IgD-negative memory B cell (primary cell): ENCODE data around the gene C1QB. TPM values are rescaled to one million over a fixed set of nuclear protein-coding genes. Genes with fewer than 3 reads are reported as not detected.
"Not testable (repeated sequence)": the region's sequence is repeated elsewhere in the genome, so short reads cannot be mapped to it uniquely, and the experiment has no call there.

Experiments used
- H3K27ac Mint-ChIP-seq, 3 donors: one replicate each; pipeline ENCODE4 v1.8.0; 2020 to 2022; ENCODE audit warnings: mild to moderate bottlenecking in 3 of 3, mixed read lengths in 3 of 3, moderate library complexity in 1 of 3
- H3K27me3 Mint-ChIP-seq: one replicate; pipeline ENCODE4 v1.8.0; 2021; ENCODE audit warnings: mixed read lengths
- H3K36me3 Mint-ChIP-seq: one replicate; pipeline ENCODE4 v1.8.0; 2020; ENCODE audit warnings: mild to moderate bottlenecking, mixed read lengths
- H3K4me1 Mint-ChIP-seq, 3 donors: one replicate each; pipeline ENCODE4 v1.8.0; 2020 to 2022; ENCODE audit warnings: mixed read lengths in 3 of 3, mild to moderate bottlenecking in 1 of 3
- H3K4me3 Mint-ChIP-seq, 4 donors: one replicate each; pipeline ENCODE4 v1.8.0; 2020 to 2022; ENCODE audit warnings: mild to moderate bottlenecking in 4 of 4, mixed read lengths in 4 of 4, moderate library complexity in 3 of 4
- H3K9me3 Mint-ChIP-seq, 3 donors: one replicate each; pipeline ENCODE4 v1.8.0; 2020 to 2021; ENCODE audit warnings: mixed read lengths in 3 of 3, mild to moderate bottlenecking in 1 of 3
- polyA plus RNA-seq: library from polyadenylated mRNA; unstranded; fragments of 300-500 nt; fragmentation: Illumina TruSeq; gene quantifications from one replicate; pipeline ENCODE4 v1.2.3, GENCODE V29; 2021

The C1QB gene
- polyA plus RNA-seq, 1 donor from 2014 or later, result not detected

DNA sequence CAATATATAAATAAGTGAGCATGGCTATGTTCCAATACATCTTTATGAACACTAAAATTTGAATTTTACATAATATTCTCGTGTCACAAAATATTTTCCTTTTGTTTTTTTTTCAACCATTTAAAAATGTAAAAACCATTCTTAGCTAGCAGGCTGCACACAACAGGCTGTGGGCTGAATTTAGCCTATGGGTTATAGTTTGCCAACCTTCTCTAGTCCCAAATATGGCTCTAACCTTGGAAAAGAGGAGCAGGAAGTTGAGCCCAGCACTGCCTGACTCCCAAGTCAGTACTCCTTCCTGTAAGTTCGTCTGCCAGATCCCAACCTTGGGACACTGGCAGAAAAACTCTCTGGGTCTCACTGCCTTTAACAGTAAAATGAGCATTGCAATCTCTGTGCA lies 13.4 kb downstream of the C1QB start:
- no peaks in the 10 kb centered on the region for H3K4me1 Mint-ChIP-seq
- no peak overlapping the region for H3K4me3 Mint-ChIP-seq
- no peak overlapping the region for H3K27ac Mint-ChIP-seq
- peaks cover 16% of the 10 kb centered on the region for H3K27me3 Mint-ChIP-seq
- H3K9me3 Mint-ChIP-seq, result no peaks in the 10 kb centered on the region
- H3K36me3 Mint-ChIP-seq, result no peaks in the 10 kb centered on the region

DNA sequence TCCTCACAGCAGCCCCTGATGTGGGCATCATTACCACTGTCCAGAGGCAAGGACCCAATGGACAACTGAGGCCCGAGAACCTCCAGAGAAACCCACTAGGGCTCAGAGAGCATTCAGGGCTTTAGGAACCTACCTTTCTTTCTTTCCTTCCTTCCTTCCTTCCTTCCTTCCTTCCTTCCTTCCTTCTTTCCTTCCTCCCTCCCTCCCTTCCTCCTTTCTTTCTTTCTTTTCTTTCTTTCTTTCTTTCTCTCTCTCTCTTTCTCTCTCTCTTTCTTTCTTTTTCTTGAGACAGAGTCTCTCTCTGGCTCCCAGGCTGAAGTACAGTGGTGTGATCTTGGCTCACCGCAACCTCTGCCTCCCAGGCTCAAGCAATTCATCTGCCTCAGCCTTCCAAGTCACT lies 15.8 kb downstream of the C1QB start:
- not testable (repeated sequence) for H3K27ac Mint-ChIP-seq, H3K4me3 Mint-ChIP-seq, H3K36me3 Mint-ChIP-seq, H3K4me1 Mint-ChIP-seq, H3K9me3 Mint-ChIP-seq
- H3K27me3 Mint-ChIP-seq, result peaks cover 24% of the 10 kb centered on the region

DNA sequence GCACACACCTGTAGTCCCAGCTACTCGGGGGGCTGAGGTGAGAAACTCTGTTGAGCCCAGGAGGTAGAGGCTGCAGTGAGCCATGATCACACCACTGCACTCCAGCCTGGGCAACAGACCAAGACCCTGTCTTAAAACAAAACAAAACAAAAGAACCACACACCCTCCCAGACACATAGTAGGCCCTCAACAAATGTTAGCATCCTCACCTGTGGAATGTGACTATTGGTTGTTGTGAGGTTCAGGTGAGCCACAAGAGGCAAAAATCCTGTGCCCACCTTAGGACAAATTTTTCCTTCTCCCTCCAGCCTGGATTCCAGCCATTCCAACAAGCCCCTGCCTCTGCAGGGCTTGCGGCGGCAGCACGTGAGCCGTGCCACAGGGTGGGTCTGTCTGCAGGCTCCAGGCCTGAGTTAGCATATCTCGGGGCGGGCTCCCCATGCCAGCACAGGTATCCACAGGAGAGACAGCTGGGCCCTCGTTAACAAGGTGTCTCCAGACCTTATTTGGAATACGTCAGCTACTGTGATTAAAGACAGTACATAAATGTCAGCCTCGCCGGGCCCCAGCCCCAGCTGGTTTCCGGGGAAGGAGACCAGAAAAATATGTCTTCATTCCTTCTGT lies 17.4 kb downstream of the C1QB start:
- Mint-ChIP-seq H3K36me3 (peaks cover 1% of the 10 kb centered on the region), H3K4me3 (no peak overlapping the region), H3K4me1 (peaks cover 0 to 2% (median 0%) of the 10 kb centered on the region in 3 donors), H3K27me3 (peaks cover 29% of the 10 kb centered on the region), H3K9me3 (peaks cover 0 to 2% (median 0%) of the 10 kb centered on the region in 3 donors), H3K27ac (no peak overlapping the region)

DNA sequence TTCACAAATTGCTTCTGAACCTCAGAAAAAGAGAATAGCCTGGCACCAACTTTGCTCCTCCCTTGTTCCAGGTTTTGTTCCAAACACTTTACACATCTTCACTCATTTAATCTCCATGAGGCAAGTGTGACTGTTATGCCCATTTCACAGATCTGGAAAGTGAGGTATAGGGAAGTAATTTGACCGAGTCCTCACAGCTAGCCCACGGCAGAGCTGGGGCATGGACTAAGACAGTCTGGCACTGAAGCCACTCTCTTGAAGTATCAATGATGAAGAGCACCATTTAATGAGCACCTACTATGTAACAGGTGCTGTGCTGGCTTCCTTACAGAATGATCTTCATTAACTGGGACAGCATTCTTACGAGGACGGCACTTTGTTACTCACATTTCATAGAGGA lies 19.0 kb downstream of the C1QB start:
- Mint-ChIP-seq H3K9me3 (peaks cover 0 to 2% (median 0%) of the 10 kb centered on the region in 3 donors), H3K4me3 (no peak overlapping the region), H3K27me3 (peaks cover 35% of the 10 kb centered on the region), H3K27ac (no peak overlapping the region), H3K4me1 (peaks cover 0 to 2% (median 0%) of the 10 kb centered on the region in 3 donors), H3K36me3 (peaks cover 1% of the 10 kb centered on the region)

DNA sequence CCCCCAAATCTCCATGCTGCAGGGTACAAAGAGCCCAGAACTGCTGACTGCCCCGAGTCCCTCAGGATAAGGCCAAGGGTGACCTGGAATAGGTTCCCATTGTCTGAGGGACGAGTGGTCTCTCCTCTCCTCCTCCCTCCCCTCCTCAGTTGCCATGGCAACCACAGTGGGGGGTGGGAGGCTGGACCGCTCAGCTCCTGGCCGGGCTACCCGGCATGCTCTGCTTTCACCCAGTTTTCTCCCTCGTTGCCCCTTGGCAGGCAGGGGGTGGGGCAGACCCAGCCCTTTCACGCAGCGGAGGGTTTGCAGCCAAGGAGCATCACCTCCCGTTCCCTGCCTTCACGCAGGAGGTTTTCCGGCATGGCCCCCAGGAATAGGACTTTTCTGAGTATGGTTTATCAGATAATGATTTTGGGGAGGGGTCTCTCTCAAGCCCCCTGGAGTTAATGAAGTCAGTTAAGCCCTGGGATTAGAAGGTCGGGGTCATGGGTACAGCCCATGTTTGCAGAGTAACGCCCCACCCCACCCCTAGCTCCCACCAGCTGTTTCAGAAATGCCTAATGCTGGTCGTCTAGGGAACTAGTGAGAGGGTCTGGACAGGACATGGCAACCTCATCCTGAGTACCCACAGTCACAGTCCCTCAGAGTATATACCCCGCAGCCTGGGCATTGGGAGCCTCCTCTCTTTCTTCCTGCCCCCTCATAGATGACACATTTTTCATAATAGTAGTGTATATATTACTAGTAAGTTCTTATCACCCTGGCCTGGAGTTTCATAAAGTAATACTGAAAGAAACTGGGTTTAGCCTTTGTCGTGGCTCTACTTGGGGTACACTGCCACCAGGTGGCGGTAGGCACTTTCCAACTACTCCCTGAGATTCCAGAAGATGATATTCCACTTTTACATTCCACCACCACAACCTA lies 20.7 kb downstream of the C1QB start:
- peaks cover 35% of the 10 kb centered on the region for H3K27me3 Mint-ChIP-seq
- no peak overlapping the region for H3K4me3 Mint-ChIP-seq
- H3K4me1 Mint-ChIP-seq, result peaks cover 0 to 2% (median 0%) of the 10 kb centered on the region in 3 donors
- peaks cover 0 to 2% (median 0%) of the 10 kb centered on the region in 3 donors for H3K9me3 Mint-ChIP-seq
- H3K36me3 Mint-ChIP-seq, result peaks cover 1% of the 10 kb centered on the region
- no peak overlapping the region for H3K27ac Mint-ChIP-seq

DNA sequence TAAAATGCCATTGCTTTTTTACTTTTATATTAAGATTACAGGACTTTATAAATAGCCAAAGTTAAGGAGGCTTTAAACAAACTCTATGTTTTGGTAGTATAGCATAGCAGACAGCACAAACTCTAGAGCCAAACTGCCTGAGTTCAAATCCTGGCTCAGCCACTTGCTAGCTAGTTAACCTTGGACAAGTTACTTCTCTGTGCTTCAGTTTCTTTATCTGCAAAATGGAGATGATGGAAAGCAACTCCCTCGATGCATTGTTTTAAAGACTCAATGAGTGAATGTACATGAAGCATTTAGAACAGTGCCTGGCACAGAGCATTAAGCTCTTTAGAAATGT lies 21.3 kb downstream of the C1QB start:
- Mint-ChIP-seq H3K27me3 (peaks cover 33% of the 10 kb centered on the region), H3K4me3 (no peak overlapping the region), H3K4me1 (peaks cover 0 to 2% (median 0%) of the 10 kb centered on the region in 3 donors), H3K9me3 (peaks cover 0 to 2% (median 0%) of the 10 kb centered on the region in 3 donors), H3K27ac (no peak overlapping the region), H3K36me3 (peaks cover 1% of the 10 kb centered on the region)

DNA sequence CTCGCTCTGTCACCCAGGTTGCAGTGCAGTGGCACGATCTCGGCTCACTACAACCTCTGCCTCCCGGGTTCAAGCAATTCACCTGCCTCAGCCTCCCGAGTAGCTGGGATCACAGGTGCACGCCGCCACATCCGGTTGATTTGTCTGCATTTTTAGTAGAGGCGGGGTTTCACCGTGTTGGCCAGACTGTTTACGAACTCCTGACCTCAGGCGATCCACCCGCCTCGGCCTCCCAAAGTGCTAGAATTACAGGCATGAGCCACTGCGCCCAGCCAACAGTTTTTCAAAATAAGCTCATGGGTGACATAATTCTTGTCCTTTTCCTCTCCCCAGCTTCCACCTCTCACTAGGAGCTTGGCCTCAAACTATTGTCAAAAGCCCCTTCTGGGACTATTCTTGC lies 23.1 kb downstream of the C1QB start:
- H3K27me3 Mint-ChIP-seq, result peaks cover 30% of the 10 kb centered on the region
- H3K4me1 Mint-ChIP-seq, H3K9me3 Mint-ChIP-seq, H3K27ac Mint-ChIP-seq, H3K4me3 Mint-ChIP-seq, H3K36me3 Mint-ChIP-seq: not testable (repeated sequence)

DNA sequence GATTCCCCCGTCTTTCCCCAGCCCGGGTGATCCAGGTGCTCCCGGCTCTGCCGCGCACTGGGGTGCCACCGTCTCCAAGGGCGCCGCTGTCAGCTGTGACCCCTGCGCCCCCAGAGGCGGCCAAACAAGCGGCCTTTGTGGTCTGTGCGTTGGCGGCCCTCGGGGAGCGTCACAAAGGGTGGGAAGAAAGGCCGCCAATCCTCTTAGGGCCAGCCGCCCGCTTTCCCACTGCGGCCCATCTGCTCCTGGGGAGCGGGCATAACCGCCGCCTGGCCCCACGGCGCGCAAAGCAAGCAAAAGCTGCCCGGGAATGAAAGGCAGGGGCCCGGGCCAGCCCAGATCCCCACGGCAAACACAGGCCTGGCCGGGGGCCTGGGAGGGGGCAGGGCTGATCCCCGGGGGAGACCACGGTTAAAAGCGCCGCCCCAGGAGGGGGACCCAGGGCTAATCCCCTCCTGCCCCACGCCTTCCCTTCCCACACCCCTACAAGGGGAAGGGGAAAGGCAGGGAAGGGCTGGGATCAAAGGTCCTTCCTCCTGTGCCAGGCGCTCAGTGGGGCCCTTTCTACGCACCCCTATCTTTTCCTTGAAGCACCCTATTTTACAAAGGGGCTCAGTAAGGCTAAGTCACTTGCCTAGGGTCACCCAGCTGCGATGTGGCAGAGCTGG lies 24.0 kb downstream of the C1QB start:
- peaks cover 1% of the 10 kb centered on the region for H3K36me3 Mint-ChIP-seq
- no peak overlapping the region for H3K27ac Mint-ChIP-seq
- peaks cover 0 to 2% (median 0%) of the 10 kb centered on the region in 3 donors for H3K9me3 Mint-ChIP-seq
- peaks cover 24% of the 10 kb centered on the region for H3K27me3 Mint-ChIP-seq
- peaks cover 0 to 2% (median 0%) of the 10 kb centered on the region in 3 donors for H3K4me1 Mint-ChIP-seq
- no peak overlapping the region for H3K4me3 Mint-ChIP-seq

DNA sequence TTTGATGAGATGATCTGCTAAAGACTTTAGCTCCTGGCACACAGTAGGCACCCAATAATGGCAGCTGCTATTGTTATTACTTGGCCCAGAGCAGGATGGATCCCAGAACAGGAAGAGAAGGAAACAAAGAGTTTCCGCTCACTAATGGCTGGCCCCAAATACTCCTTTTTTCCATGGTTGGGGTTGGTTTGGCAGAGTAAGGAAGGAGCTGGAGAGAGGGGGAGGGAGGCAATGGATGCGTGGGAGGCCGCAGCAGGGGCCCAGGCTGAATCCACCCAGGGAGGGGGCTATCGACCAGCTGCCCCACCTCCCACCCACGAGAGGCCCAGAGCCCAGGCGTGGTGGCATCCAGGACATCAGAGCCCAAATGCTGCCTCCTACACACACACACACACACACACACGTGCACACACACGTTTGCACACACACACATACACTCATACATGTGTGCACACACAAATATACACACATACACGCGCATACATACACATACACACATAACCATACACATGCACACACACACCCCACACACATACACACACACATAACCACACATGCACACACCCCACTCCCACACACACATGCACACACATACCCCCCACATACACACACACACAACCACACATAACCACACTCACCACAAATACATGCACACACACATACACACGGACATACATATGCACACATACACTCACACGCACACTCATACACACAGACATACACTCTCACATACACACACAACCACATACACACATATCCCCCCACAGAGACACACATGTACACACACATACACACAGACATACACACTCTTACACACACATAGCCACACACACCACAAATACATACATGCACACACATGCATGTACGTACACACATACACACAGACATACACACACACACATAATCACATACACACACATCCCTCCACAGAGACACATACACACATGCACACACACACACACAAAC lies 25.2 kb downstream of the C1QB start:
- peaks cover 16% of the 10 kb centered on the region for H3K27me3 Mint-ChIP-seq
- peaks cover 0 to 2% (median 0%) of the 10 kb centered on the region in 3 donors for H3K9me3 Mint-ChIP-seq
- H3K36me3 Mint-ChIP-seq, result peaks cover 1% of the 10 kb centered on the region
- H3K4me3 Mint-ChIP-seq, result no peak overlapping the region
- peaks cover 0 to 2% (median 0%) of the 10 kb centered on the region in 3 donors for H3K4me1 Mint-ChIP-seq
- H3K27ac Mint-ChIP-seq, result no peak overlapping the region

DNA sequence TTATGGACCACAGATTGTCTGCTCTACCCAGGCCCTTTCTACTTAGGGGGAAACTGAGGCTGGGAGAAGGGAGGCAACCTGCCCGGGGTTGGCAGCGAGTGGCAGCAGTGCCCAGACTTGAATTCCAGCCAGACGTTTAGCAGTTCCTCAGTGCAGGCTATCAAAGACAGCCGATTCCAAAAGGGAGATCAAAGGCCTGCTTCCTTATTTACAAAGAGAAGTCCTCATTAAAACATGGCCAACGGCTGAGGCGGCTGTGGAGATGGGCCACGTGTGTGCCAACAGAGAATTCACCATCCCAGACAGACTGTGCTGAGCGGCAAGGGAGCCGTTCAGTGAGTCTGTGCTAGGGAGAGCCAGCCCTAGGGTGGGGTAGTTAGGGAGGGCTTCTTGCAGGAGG lies 27.7 kb downstream of the C1QB start:
- peaks cover 0 to 4% (median 0%) of the 10 kb centered on the region in 3 donors for H3K9me3 Mint-ChIP-seq
- H3K4me3 Mint-ChIP-seq, result no peak overlapping the region
- H3K4me1 Mint-ChIP-seq, result no peaks in the 10 kb centered on the region
- H3K27me3 Mint-ChIP-seq, result peaks cover 10% of the 10 kb centered on the region
- H3K27ac Mint-ChIP-seq, result no peak overlapping the region
- H3K36me3 Mint-ChIP-seq, result no peaks in the 10 kb centered on the region

DNA sequence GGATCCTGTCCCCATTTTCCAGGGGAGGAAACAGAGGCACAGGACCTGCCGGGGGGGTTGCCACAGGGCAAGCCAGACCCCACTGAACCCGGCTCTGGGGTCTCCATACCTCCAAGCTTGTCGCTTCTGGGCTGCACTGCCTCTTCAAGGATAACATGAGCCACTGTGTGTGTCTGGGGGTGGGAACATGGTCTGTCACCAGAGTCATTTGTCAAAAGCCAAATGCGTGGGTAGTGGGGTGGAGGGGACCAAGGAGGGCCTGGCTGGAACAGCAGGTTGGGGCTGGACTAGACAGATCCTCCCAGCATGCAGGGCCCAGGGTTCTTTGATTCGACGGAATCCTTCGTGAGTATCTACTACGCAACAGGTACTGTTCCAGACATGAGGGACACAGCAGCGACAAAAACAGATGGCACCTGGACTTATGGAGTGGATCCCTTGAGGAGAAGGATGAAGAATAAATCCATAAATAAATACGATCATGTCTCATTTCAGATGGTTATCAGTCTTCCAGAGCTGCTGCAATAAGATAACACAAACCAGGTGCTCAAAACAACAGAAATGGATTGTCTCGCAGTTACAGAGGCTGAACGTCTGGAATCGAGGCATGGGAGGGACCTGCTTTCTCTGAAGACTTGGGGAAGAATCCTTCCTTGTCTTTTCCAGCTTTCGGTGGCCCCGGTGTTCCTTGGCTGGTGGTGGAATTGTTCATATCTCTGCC lies 28.7 kb downstream of the C1QB start:
- Mint-ChIP-seq H3K4me3 (no peak overlapping the region), H3K27ac (no peak overlapping the region), H3K9me3 (peaks cover 0 to 4% (median 0%) of the 10 kb centered on the region in 3 donors), H3K4me1 (no peaks in the 10 kb centered on the region), H3K36me3 (no peaks in the 10 kb centered on the region), H3K27me3 (peaks cover 9% of the 10 kb centered on the region)

DNA sequence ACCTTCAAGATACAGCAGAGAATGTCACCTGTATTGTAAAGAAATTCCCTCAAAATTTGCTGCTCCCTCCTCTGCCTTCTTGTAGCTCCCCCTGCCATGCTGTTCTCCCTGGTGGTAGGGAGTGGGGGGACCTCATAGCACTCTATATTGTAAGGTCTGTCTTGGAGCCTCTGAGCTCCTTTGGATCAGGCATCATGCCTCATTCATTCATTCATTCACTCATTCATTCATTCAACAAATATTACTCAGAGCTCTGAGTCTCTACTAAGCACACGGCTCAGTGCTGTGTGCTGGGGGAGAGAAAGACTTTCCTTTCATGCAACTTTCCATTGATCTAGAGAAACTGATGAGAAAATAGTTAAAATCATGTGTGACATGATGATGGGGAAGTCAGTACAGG lies 30.5 kb downstream of the C1QB start:
- Mint-ChIP-seq H3K4me3 (no peak overlapping the region), H3K27ac (no peak overlapping the region), H3K27me3 (peaks cover 16% of the 10 kb centered on the region), H3K9me3 (peaks cover 0 to 4% (median 0%) of the 10 kb centered on the region in 3 donors), H3K4me1 (no peaks in the 10 kb centered on the region), H3K36me3 (no peaks in the 10 kb centered on the region)

DNA sequence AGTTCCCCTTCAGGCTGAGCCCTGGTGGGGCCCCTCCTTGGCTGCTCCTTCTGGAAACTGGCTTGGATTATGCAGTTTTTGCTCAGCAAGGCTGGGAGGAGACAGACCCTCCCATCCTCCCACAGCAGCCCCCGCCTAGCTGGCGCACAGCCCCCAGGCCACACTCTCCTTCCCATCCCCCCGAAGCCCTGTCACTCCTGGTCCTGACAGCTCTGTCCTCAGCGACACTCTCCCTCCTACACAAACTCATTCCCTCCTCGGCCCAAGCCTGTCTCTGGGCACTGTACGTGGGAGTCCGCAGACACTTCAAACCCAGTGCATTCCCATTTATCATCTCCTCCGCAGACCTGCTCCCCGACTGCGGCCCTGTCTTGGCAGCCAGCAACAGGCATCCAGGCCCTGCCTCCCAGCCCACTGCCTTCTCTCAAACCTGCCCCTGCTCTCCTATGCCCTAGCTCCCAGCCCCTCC lies 32.6 kb downstream of the C1QB start:
- no peaks in the 10 kb centered on the region for H3K4me1 Mint-ChIP-seq
- H3K27me3 Mint-ChIP-seq, result peaks cover 16% of the 10 kb centered on the region
- H3K4me3 Mint-ChIP-seq, result no peak overlapping the region
- H3K9me3 Mint-ChIP-seq, result peaks cover 0 to 4% (median 0%) of the 10 kb centered on the region in 3 donors
- no peak overlapping the region for H3K27ac Mint-ChIP-seq
- H3K36me3 Mint-ChIP-seq, result no peaks in the 10 kb centered on the region

DNA sequence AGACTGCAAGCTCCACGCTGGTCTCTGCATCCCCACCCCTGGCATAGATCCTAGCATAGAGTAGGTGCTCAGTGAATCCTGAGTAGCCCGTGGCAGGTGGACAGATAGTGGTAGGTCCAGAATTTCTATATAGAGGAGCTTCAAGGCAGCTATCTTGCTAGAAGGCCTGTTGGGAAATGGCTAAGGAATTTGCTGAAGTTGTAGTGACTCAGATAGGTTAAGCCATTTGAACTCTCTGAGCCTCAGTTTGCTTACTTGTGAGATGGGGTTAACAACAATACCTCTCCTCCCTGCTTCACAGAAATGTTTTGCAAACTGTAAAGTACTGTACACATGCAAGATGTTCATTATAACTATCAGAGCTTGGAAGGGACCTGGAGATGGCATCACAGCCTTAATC lies 34.2 kb downstream of the C1QB start:
- Mint-ChIP-seq H3K27me3 (peaks cover 16% of the 10 kb centered on the region), H3K4me1 (no peaks in the 10 kb centered on the region), H3K4me3 (no peak overlapping the region), H3K9me3 (peaks cover 0 to 4% (median 0%) of the 10 kb centered on the region in 3 donors), H3K36me3 (no peaks in the 10 kb centered on the region), H3K27ac (no peak overlapping the region)
